ENCODE measurements around the gene RTEL1. TPM values are rescaled to one million over a fixed set of nuclear protein-coding genes. Genes with fewer than 3 reads are reported as not detected.

Gene RTEL1
- polyA plus RNA-seq, 1 donor from 2014 or later, result 29.2 TPM

- no peaks in the 10 kb centered on the region for H3K9me3 ChIP-seq (ENCODE audit: low read length)
- H3F3A ChIP-seq (ENCODE audit: insufficient read depth, low read length, poor library complexity, severe bottlenecking), result no peaks in the 10 kb centered on the region
- H3K79me2 ChIP-seq (replicated peaks; ENCODE audit: insufficient read depth, low read length), result peaks cover 19% of the 10 kb centered on the region
- no peak overlapping the region for H3K4me2 ChIP-seq (ENCODE audit: low read length)
- H3K27ac ChIP-seq (ENCODE audit: low read length), result no peak overlapping the region
- TF ChIP-seq CTCF (IDR thresholded peaks at IDR 0.05; ENCODE audit: poor library complexity, severe bottlenecking) (no peak), POLR2AphosphoS5 (IDR thresholded peaks at IDR 0.05) (no peak), EZH2 (IDR thresholded peaks at IDR 0.05; ENCODE audit: borderline replicate concordance, insufficient read depth, low read length, poor library complexity, severe bottlenecking) (no peak), RAD21 (conservative IDR thresholded peaks at IDR 0.05) (no peak), TAF1 (IDR thresholded peaks at IDR 0.05; ENCODE audit: low read depth) (no peak), SMC3 (conservative IDR thresholded peaks at IDR 0.05; ENCODE audit: poor library complexity) (no peak), EP300 (conservative IDR thresholded peaks at IDR 0.05; ENCODE audit: poor library complexity, severe bottlenecking) (no peak), REST (IDR thresholded peaks at IDR 0.05; ENCODE audit: borderline replicate concordance) (no peak), MXI1 (conservative IDR thresholded peaks at IDR 0.05; ENCODE audit: poor library complexity, severe bottlenecking) (no peak)
- H3K36me3 ChIP-seq (ENCODE audit: insufficient read depth, low read length), result no peaks in the 10 kb centered on the region
- no peaks in the 10 kb centered on the region for H3K27me3 ChIP-seq (ENCODE audit: insufficient read depth, low read depth, low read length)
- no peaks in the 10 kb centered on the region for H3K9me2 ChIP-seq (ENCODE audit: insufficient read depth, low read length)
- no peak overlapping the region for H3K9ac ChIP-seq (ENCODE audit: low read length)
- H4K20me1 ChIP-seq (ENCODE audit: insufficient read depth), result no peaks in the 10 kb centered on the region
- H2AFZ ChIP-seq (ENCODE audit: low read depth, low read length), result no peak overlapping the region
- no peak overlapping the region for H3K4me3 ChIP-seq (ENCODE audit: low read length)
Observed at GRCh38 chr20:63704749-63705117, 46.6 kb downstream of the RTEL1 start.

GRCh38 chr20:63705232-63706026 is 47.3 kb downstream of the RTEL1 start:
- Histone ChIP-seq H3K27ac (ENCODE audit: low read length) (no peak overlapping the region), H3K27me3 (ENCODE audit: insufficient read depth, low read depth, low read length) (no peaks in the 10 kb centered on the region), H4K20me1 (ENCODE audit: insufficient read depth) (no peaks in the 10 kb centered on the region), H3K36me3 (ENCODE audit: insufficient read depth, low read length) (no peaks in the 10 kb centered on the region), H2AFZ (ENCODE audit: low read depth, low read length) (no peak overlapping the region), H3K4me3 (ENCODE audit: low read length) (no peak overlapping the region), H3K9me3 (ENCODE audit: low read length) (no peaks in the 10 kb centered on the region), H3K79me2 (replicated peaks; ENCODE audit: insufficient read depth, low read length) (peaks cover 21% of the 10 kb centered on the region), H3K9me2 (ENCODE audit: insufficient read depth, low read length) (no peaks in the 10 kb centered on the region), H3K9ac (ENCODE audit: low read length) (no peak overlapping the region), H3K4me2 (ENCODE audit: low read length) (no peak overlapping the region), H3F3A (ENCODE audit: insufficient read depth, low read length, poor library complexity, severe bottlenecking) (no peaks in the 10 kb centered on the region)
- no peak for TF ChIP-seq TAF1 (IDR thresholded peaks at IDR 0.05; ENCODE audit: low read depth)
- no peak for TF ChIP-seq MXI1 (conservative IDR thresholded peaks at IDR 0.05; ENCODE audit: poor library complexity, severe bottlenecking)
- no peak for TF ChIP-seq EP300 (conservative IDR thresholded peaks at IDR 0.05; ENCODE audit: poor library complexity, severe bottlenecking)
- no peak for TF ChIP-seq RAD21 (conservative IDR thresholded peaks at IDR 0.05)
- TF ChIP-seq EZH2 (IDR thresholded peaks at IDR 0.05; ENCODE audit: borderline replicate concordance, insufficient read depth, low read length, poor library complexity, severe bottlenecking), result no peak
- TF ChIP-seq POLR2AphosphoS5 (IDR thresholded peaks at IDR 0.05), result no peak
- no peak for TF ChIP-seq SMC3 (conservative IDR thresholded peaks at IDR 0.05; ENCODE audit: poor library complexity)
- no peak for TF ChIP-seq CTCF (IDR thresholded peaks at IDR 0.05; ENCODE audit: poor library complexity, severe bottlenecking)
- TF ChIP-seq REST (IDR thresholded peaks at IDR 0.05; ENCODE audit: borderline replicate concordance), result no peak
